Inferior parietal cortex (tissue), 1 donor: ENCODE measurements around the gene PAPLN.
"Not testable (repeated sequence)": the region's sequence is repeated elsewhere in the genome, so short reads cannot be mapped to it uniquely, and the experiment has no call there.

Experiments used
- DNase-seq: peaks from one replicate; pipeline ENCODE4 v3.0.0-alpha.2; 2016; ENCODE audit errors: extremely low spot score

The PAPLN gene

GRCh38 chr14:73237219-73237785, at the start of gene PAPLN:
Gene PAPLN (plus strand): TSS chr14:73237506. CDS start chr14:73239779, 2,273 bp downstream.
- no peak for DNase-seq

- no peak for DNase-seq
These were observed 48.8 kb upstream of the PAPLN start for GRCh38 chr14:73188501-73188911.

- DNase-seq, result no peak
These were observed 47.7 kb upstream of the PAPLN start for GRCh38 chr14:73189651-73190050.

GRCh38 chr14:73191441-73191840, 45.9 kb upstream of the PAPLN start:
- DNase-seq, result no peak

GRCh38 chr14:73194306-73194705, 43.0 kb upstream of the PAPLN start:
- not testable (repeated sequence) for DNase-seq

- no peak for DNase-seq
These were observed 39.1 kb upstream of the PAPLN start for GRCh38 chr14:73198253-73198652.

GRCh38 chr14:73203527-73203926, 33.8 kb upstream of the PAPLN start:
- no peak for DNase-seq

- DNase-seq, result no peak
These were observed 29.7 kb upstream of the PAPLN start for GRCh38 chr14:73207615-73208014.

GRCh38 chr14:73208390-73208789, 28.9 kb upstream of the PAPLN start:
- DNase-seq, result no peak

GRCh38 chr14:73208846-73209245, 28.5 kb upstream of the PAPLN start:
- DNase-seq, result no peak

GRCh38 chr14:73209953-73210352, 27.4 kb upstream of the PAPLN start:
- DNase-seq, result no peak

- DNase-seq, result no peak
These were observed 25.9 kb upstream of the PAPLN start for GRCh38 chr14:73211251-73212040.

GRCh38 chr14:73216030-73216429, 21.3 kb upstream of the PAPLN start:
- DNase-seq, result no peak

GRCh38 chr14:73217411-73217810, 19.9 kb upstream of the PAPLN start:
- no peak for DNase-seq

- no peak for DNase-seq
These were observed 17.2 kb upstream of the PAPLN start for GRCh38 chr14:73220061-73220460.

GRCh38 chr14:73220634-73221033, 16.7 kb upstream of the PAPLN start:
- DNase-seq, result no peak

- DNase-seq, result no peak
These were observed 15.4 kb upstream of the PAPLN start for GRCh38 chr14:73221945-73222344.

- DNase-seq, result no peak
These were observed 14.3 kb upstream of the PAPLN start for GRCh38 chr14:73223049-73223448.

GRCh38 chr14:73225496-73225895, 11.8 kb upstream of the PAPLN start:
- no peak for DNase-seq

- DNase-seq, result no peak
These were observed 9.2 kb upstream of the PAPLN start for GRCh38 chr14:73227812-73228781.

- no peak for DNase-seq
These were observed 7.3 kb upstream of the PAPLN start for GRCh38 chr14:73230051-73230450.
